GM12892 (cell line): ENCODE results near the gene TXNDC16.

ENCODE experiments used
- POLR2A ChIP-seq: IDR thresholded peaks from 2 replicates; pipeline ENCODE4 v1.6.1; 2011; ENCODE audit warnings: low read depth, low read length, control low read depth
- POLR2AphosphoS5 ChIP-seq: IDR thresholded peaks from 2 replicates; pipeline ENCODE4 v1.6.1; 2011; ENCODE audit warnings: low read depth, low read length, control low read depth

GRCh38 chr14:52467515-52468266 lies 84.6 kb downstream of the TXNDC16 start:
- TF ChIP-seq POLR2A (no peak), POLR2AphosphoS5 (no peak)
